Vagina (tissue), 2 donors: ENCODE results near the gene GALNT12.

Source experiments
- POLR2AphosphoS5 ChIP-seq, 2 donors: sonication (generic); formaldehyde crosslinking; IDR thresholded peaks; one replicate each; pipeline ENCODE4 v1.9.0; 2017; ENCODE audit warnings: antibody characterized with exemption in 2 of 2, mild to moderate bottlenecking in 2 of 2, low read depth in 1 of 2; ENCODE audit not compliant: insufficient read depth in 1 of 2
- TF ChIP-seq, protein P1 (sequence below), 3 experiments: fragments of 450-650 bp in 2 of 3; fragments of 200-600 bp in 1 of 3; sonication (generic) in 1 of 3; IDR thresholded peaks; one replicate each; pipeline ENCODE4 v1.5.1; 2017 to 2019; ENCODE audit warnings: antibody characterized with exemption in 3 of 3, mild to moderate bottlenecking in 2 of 3, moderate library complexity in 2 of 3

GRCh38 chr9:98807814-98808195 is 335 bp downstream of the GALNT12 start:
- TF ChIP-seq, protein P1, sequence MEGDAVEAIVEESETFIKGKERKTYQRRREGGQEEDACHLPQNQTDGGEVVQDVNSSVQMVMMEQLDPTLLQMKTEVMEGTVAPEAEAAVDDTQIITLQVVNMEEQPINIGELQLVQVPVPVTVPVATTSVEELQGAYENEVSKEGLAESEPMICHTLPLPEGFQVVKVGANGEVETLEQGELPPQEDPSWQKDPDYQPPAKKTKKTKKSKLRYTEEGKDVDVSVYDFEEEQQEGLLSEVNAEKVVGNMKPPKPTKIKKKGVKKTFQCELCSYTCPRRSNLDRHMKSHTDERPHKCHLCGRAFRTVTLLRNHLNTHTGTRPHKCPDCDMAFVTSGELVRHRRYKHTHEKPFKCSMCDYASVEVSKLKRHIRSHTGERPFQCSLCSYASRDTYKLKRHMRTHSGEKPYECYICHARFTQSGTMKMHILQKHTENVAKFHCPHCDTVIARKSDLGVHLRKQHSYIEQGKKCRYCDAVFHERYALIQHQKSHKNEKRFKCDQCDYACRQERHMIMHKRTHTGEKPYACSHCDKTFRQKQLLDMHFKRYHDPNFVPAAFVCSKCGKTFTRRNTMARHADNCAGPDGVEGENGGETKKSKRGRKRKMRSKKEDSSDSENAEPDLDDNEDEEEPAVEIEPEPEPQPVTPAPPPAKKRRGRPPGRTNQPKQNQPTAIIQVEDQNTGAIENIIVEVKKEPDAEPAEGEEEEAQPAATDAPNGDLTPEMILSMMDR (IDR thresholded peaks at IDR 0.05), result no peak
- TF ChIP-seq POLR2AphosphoS5 (IDR thresholded peaks at IDR 0.05; ENCODE audit: insufficient read depth in 1 of 2, low read depth in 1 of 2), result no peak
